NCI-H82 treated with DMSO at 0.1 percent for 48 hours (cell line): ENCODE measurements around the gene EFCAB9.
"Not testable (repeated sequence)": the region's sequence is repeated elsewhere in the genome, so short reads cannot be mapped to it uniquely, and the experiment has no call there.

Experiments used
- DNase-seq: peaks from one replicate; lab custom pipeline; 2025; ENCODE audit not compliant: unreplicated experiment; lab: John Stamatoyannopoulos, UW

EFCAB9 gene

GRCh38 chr5:172188033-172188892 lies 5.7 kb upstream of the EFCAB9 start, which contains the start of gene STK10:
Gene STK10 (minus strand): TSS chr5:172188224. CDS start chr5:172188042, 182 bp downstream.
- peak; percentile 55 for DNase-seq

- no peak for DNase-seq
Measured at GRCh38 chr5:172188893-172189692, 4.9 kb upstream of the EFCAB9 start.

- no peak for DNase-seq
Measured at GRCh38 chr5:172189693-172190296, 4.2 kb upstream of the EFCAB9 start.

GRCh38 chr5:172194985-172195774 lies 1.2 kb downstream of the EFCAB9 start:
- no peak for DNase-seq

- not testable (repeated sequence) for DNase-seq
Measured at GRCh38 chr5:172197775-172198174, 3.8 kb downstream of the EFCAB9 start.

GRCh38 chr5:172199446-172199845 lies 5.5 kb downstream of the EFCAB9 start:
- DNase-seq, result no peak

GRCh38 chr5:172200476-172200875 lies 6.5 kb downstream of the EFCAB9 start:
- no peak for DNase-seq

GRCh38 chr5:172205984-172206383 lies 12.0 kb downstream of the EFCAB9 start:
- DNase-seq, result not testable (repeated sequence)

- DNase-seq, result no peak
Measured at GRCh38 chr5:172207511-172207910, 13.5 kb downstream of the EFCAB9 start.

- DNase-seq, result no peak
Measured at GRCh38 chr5:172209714-172210113, 15.7 kb downstream of the EFCAB9 start.

GRCh38 chr5:172211676-172212075 lies 17.7 kb downstream of the EFCAB9 start:
- DNase-seq, result no peak

- DNase-seq, result no peak
Measured at GRCh38 chr5:172213126-172213525, 19.2 kb downstream of the EFCAB9 start.

GRCh38 chr5:172216345-172216744 lies 22.4 kb downstream of the EFCAB9 start:
- no peak for DNase-seq

GRCh38 chr5:172219296-172219695 lies 25.3 kb downstream of the EFCAB9 start:
- no peak for DNase-seq

- no peak for DNase-seq
Measured at GRCh38 chr5:172223901-172224873, 30.2 kb downstream of the EFCAB9 start.

GRCh38 chr5:172224996-172225395 lies 31.0 kb downstream of the EFCAB9 start:
- DNase-seq, result no peak

- no peak for DNase-seq
Measured at GRCh38 chr5:172229904-172230303, 35.9 kb downstream of the EFCAB9 start.

- no peak for DNase-seq
Measured at GRCh38 chr5:172234031-172234430, 40.1 kb downstream of the EFCAB9 start.

GRCh38 chr5:172235132-172235780 lies 41.3 kb downstream of the EFCAB9 start:
- no peak for DNase-seq
